Activated CD4-positive, alpha-beta T cell treated with anti-CD3 and anti-CD28 coated beads, Interleukin-2, Interleukin-6, amounts not matched to agents 100 ng/mL and 50 ng/mL, durations not matched to agents 16 hours and 8 hours (primary cell): ENCODE data around the gene ANKLE2.
"Not testable (repeated sequence)": the region's sequence is repeated elsewhere in the genome, so short reads cannot be mapped to it uniquely, and the experiment has no call there.

ENCODE experiments used
- DNase-seq: peaks from one replicate; pipeline ENCODE4 v3.0.0-alpha.2; 2020

The ANKLE2 gene

GRCh38 chr12:132776816-132777568 lies 15.4 kb upstream of the ANKLE2 start:
- no peak for DNase-seq

GRCh38 chr12:132776230-132776625 lies 14.6 kb upstream of the ANKLE2 start:
- not testable (repeated sequence) for DNase-seq

- no peak for DNase-seq
Observed at GRCh38 chr12:132775502-132776229, 14.0 kb upstream of the ANKLE2 start.

- no peak for DNase-seq
Observed at GRCh38 chr12:132774646-132775275, 13.1 kb upstream of the ANKLE2 start.

GRCh38 chr12:132774159-132774558 lies 12.5 kb upstream of the ANKLE2 start:
- DNase-seq = no peak

- no peak for DNase-seq
Observed at GRCh38 chr12:132773077-132773955, 11.7 kb upstream of the ANKLE2 start.

GRCh38 chr12:132772606-132773005 lies 11.0 kb upstream of the ANKLE2 start:
- no peak for DNase-seq

GRCh38 chr12:132771126-132771838 lies 9.7 kb upstream of the ANKLE2 start:
- DNase-seq = peak; percentile 61

- no peak for DNase-seq
Observed at GRCh38 chr12:132766380-132767085, 4.9 kb upstream of the ANKLE2 start.

GRCh38 chr12:132765361-132765760 lies 3.7 kb upstream of the ANKLE2 start:
- DNase-seq = no peak

- DNase-seq = no peak
Observed at GRCh38 chr12:132764231-132764630, 2.6 kb upstream of the ANKLE2 start.

- peak; percentile 90 for DNase-seq
Observed at GRCh38 chr12:132761921-132762583, 420 bp upstream of the ANKLE2 start.

GRCh38 chr12:132759359-132759758 lies 2.3 kb downstream of the ANKLE2 start:
- no peak for DNase-seq

- not testable (repeated sequence) for DNase-seq
Observed at GRCh38 chr12:132758825-132759224, 2.8 kb downstream of the ANKLE2 start.

- DNase-seq = no peak
Observed at GRCh38 chr12:132754160-132754932, 7.3 kb downstream of the ANKLE2 start.

GRCh38 chr12:132753670-132754069 lies 8.0 kb downstream of the ANKLE2 start:
- DNase-seq = not testable (repeated sequence)

- DNase-seq = no peak
Observed at GRCh38 chr12:132748319-132748718, 13.3 kb downstream of the ANKLE2 start.

- no peak for DNase-seq
Observed at GRCh38 chr12:132747896-132748295, 13.7 kb downstream of the ANKLE2 start.

GRCh38 chr12:132747395-132747794 lies 14.2 kb downstream of the ANKLE2 start:
- DNase-seq = no peak

GRCh38 chr12:132746613-132747012 lies 15.0 kb downstream of the ANKLE2 start:
- DNase-seq = no peak
